H9 (cell line): Measurements from ENCODE around the gene PEX14. TPM values are rescaled to one million over a fixed set of nuclear protein-coding genes. Genes with fewer than 3 reads are reported as not detected.

Experiments used
- DNase-seq: peaks from one replicate; pipeline ENCODE4 v3.0.0-alpha.2; 2017
- H2AFZ ChIP-seq: one replicate; pipeline ENCODE4 v1.6.1; 2013; ENCODE audit warnings: mild to moderate bottlenecking, low read length, control low read depth, moderate library complexity
- H2AK5ac ChIP-seq: 2 replicates; pipeline ENCODE4 v1.6.1; 2013; ENCODE audit warnings: low read length, control low read depth, mixed read lengths; ENCODE audit not compliant: insufficient read length
- H2BK120ac ChIP-seq: one replicate; pipeline ENCODE4 v1.6.1; 2013; ENCODE audit warnings: low read depth, mild to moderate bottlenecking, low read length, control low read depth, inconsistent platforms; ENCODE audit not compliant: poor library complexity, severe bottlenecking
- H2BK12ac ChIP-seq: 2 replicates; pipeline ENCODE4 v1.6.1; 2013; ENCODE audit warnings: low read length, control low read depth, mixed read lengths, low read depth; ENCODE audit not compliant: insufficient read length
- H2BK15ac ChIP-seq: 2 replicates; pipeline ENCODE4 v1.6.1; 2013; ENCODE audit warnings: low read depth, low read length, control low read depth
- H2BK20ac ChIP-seq: one replicate; pipeline ENCODE4 v1.6.1; 2013; ENCODE audit warnings: low read depth, mild to moderate bottlenecking, low read length, control low read depth, inconsistent platforms; ENCODE audit not compliant: poor library complexity, severe bottlenecking
- H2BK5ac ChIP-seq: 2 replicates; pipeline ENCODE4 v1.6.1; 2013; ENCODE audit warnings: low read length, control low read depth, mixed read lengths; ENCODE audit not compliant: insufficient read length
- H3K14ac ChIP-seq: 2 replicates; pipeline ENCODE4 v1.6.1; 2013; ENCODE audit warnings: low read length, control low read depth; ENCODE audit not compliant: insufficient read depth
- H3K18ac ChIP-seq: 2 replicates; pipeline ENCODE4 v1.6.1; 2013; ENCODE audit warnings: low read depth, mild to moderate bottlenecking, mixed read lengths, low read length, control low read depth; ENCODE audit not compliant: insufficient read length
- H3K23ac ChIP-seq: 2 replicates; pipeline ENCODE4 v1.6.1; 2013; ENCODE audit warnings: low read length, control low read depth, mixed read lengths, low read depth; ENCODE audit not compliant: insufficient read length
- H3K23me2 ChIP-seq: 2 replicates; pipeline ENCODE4 v1.6.1; 2013; ENCODE audit warnings: low read depth, mild to moderate bottlenecking, mixed read lengths, low read length, control low read depth; ENCODE audit not compliant: insufficient read length, poor library complexity, severe bottlenecking
- H3K27ac ChIP-seq: 2 replicates; pipeline ENCODE4 v1.5.1; 2013; ENCODE audit warnings: low read length, control low read depth, mixed read lengths, low read depth; ENCODE audit not compliant: insufficient read length
- H3K27me3 ChIP-seq: 2 replicates; pipeline ENCODE4 v1.6.1; 2013; ENCODE audit warnings: low read length, control low read depth, inconsistent platforms; ENCODE audit not compliant: insufficient read depth
- H3K4ac ChIP-seq: 2 replicates; pipeline ENCODE4 v1.6.1; 2013; ENCODE audit warnings: low read depth, mild to moderate bottlenecking, control low read depth, inconsistent platforms, low read length, moderate library complexity
- H3K4me1 ChIP-seq: 2 replicates; pipeline ENCODE4 v1.6.1; 2013; ENCODE audit warnings: low read length, control low read depth, inconsistent platforms; ENCODE audit not compliant: insufficient read depth
- H3K4me2 ChIP-seq: 2 replicates; pipeline ENCODE4 v1.6.1; 2013; ENCODE audit warnings: low read length, control low read depth, mixed read lengths; ENCODE audit not compliant: insufficient read length, insufficient read depth
- H3K56ac ChIP-seq: 2 replicates; pipeline ENCODE4 v1.6.1; 2013; ENCODE audit warnings: low read depth, mild to moderate bottlenecking, mixed read lengths, low read length, control low read depth; ENCODE audit not compliant: insufficient read length
- H3K79me1 ChIP-seq: 2 replicates; pipeline ENCODE4 v1.6.1; 2013; ENCODE audit warnings: low read depth, mild to moderate bottlenecking, moderate library complexity, low read length, control low read depth, inconsistent platforms; ENCODE audit not compliant: insufficient read depth, poor library complexity, severe bottlenecking
- H3K79me2 ChIP-seq: 2 replicates; pipeline ENCODE4 v1.6.1; 2013; ENCODE audit warnings: low read length, control low read depth, inconsistent platforms; ENCODE audit not compliant: insufficient read depth
- H3K9ac ChIP-seq: 2 replicates; pipeline ENCODE4 v1.6.1; 2013; ENCODE audit warnings: low read length, control low read depth, mixed read lengths; ENCODE audit not compliant: insufficient read length; ENCODE audit errors: extremely low read depth
- H3K9me3 ChIP-seq: one replicate; pipeline ENCODE4 v1.6.1; 2013; ENCODE audit warnings: low read depth, low read length, inconsistent platforms; ENCODE audit not compliant: control insufficient read depth
- H3T11ph ChIP-seq: one replicate; pipeline ENCODE4 v1.6.1; 2013; ENCODE audit warnings: mild to moderate bottlenecking, low read length, control low read depth, inconsistent platforms
- H4K20me1 ChIP-seq: one replicate; pipeline ENCODE4 v1.6.1; 2013; ENCODE audit not compliant: control insufficient read depth, insufficient read length, insufficient read depth
- H4K5ac ChIP-seq: 2 replicates; pipeline ENCODE4 v1.6.1; 2013; ENCODE audit warnings: low read depth, mild to moderate bottlenecking, mixed read lengths, low read length, control low read depth; ENCODE audit not compliant: insufficient read length
- H4K8ac ChIP-seq: replicated peaks from 2 replicates; pipeline ENCODE4 v1.6.1; 2013; ENCODE audit warnings: low read length, control low read depth, mixed read lengths, low read depth; ENCODE audit not compliant: insufficient read length
- H4K91ac ChIP-seq: 2 replicates; pipeline ENCODE4 v1.6.1; 2013; ENCODE audit warnings: low read depth, mild to moderate bottlenecking, moderate library complexity, mixed read lengths, low read length, control low read depth; ENCODE audit not compliant: insufficient read length
- H3K27ac Mint-ChIP-seq, 3 experiments: 2 replicates in 2 of 3; 3 replicates in 1 of 3; pipeline ENCODE4 v1.8.0; 2020 to 2021; ENCODE audit warnings: mixed read lengths in 3 of 3, mild to moderate bottlenecking in 1 of 3, moderate library complexity in 1 of 3
- H3K27me3 Mint-ChIP-seq: 2 replicates; pipeline ENCODE4 v1.8.0; 2021; ENCODE audit warnings: low read depth, mild to moderate bottlenecking, moderate library complexity, mixed read lengths
- H3K36me3 Mint-ChIP-seq, 3 experiments: 2 replicates in 2 of 3; 3 replicates in 1 of 3; pipeline ENCODE4 v1.8.0; 2020 to 2021; ENCODE audit warnings: low read depth in 3 of 3, mixed read lengths in 3 of 3; ENCODE audit not compliant: insufficient read depth in 1 of 3
- H3K4me1 Mint-ChIP-seq, 2 experiments: 2 replicates each; pipeline ENCODE4 v1.8.0; 2020; ENCODE audit warnings: mixed read lengths in 2 of 2
- H3K4me3 Mint-ChIP-seq, 2 experiments: 2 replicates in 1 of 2; 3 replicates in 1 of 2; pipeline ENCODE4 v1.8.0; 2020 to 2021; ENCODE audit warnings: mild to moderate bottlenecking in 2 of 2, mixed read lengths in 2 of 2, moderate library complexity in 1 of 2
- H3K9me3 Mint-ChIP-seq, 2 experiments: 2 replicates in 1 of 2; 3 replicates in 1 of 2; pipeline ENCODE4 v1.8.0; 2020; ENCODE audit warnings: mild to moderate bottlenecking in 2 of 2, mixed read lengths in 2 of 2, moderate library complexity in 1 of 2
- CTCF ChIP-seq: fragments of 200-600 bp; sonication (generic); conservative IDR thresholded peaks from 3 replicates; pipeline ENCODE4 v1.8.0; 2021; ENCODE audit warnings: antibody characterized with exemption, mild to moderate bottlenecking
- WGBS: extraction: QIAGEN DNeasy Blood & Tissue Kit; methylation state at CpG from one replicate; pipeline ENCODE4 v1.1.7; 2013; ENCODE audit warnings: missing lambda C conversion rate, low lambda C conversion rate, mixed read lengths; ENCODE audit not compliant: insufficient read length; ENCODE audit errors: extremely low coverage; 5-methylcytosine and 5-hydroxymethylcytosine counted together
- total RNA-seq: library from RNA; stranded (reverse); gene quantifications from 2 replicates; pipeline ENCODE4 v1.2.1, GENCODE V29; 2021

The PEX14 gene
- total RNA-seq, 1 experiment from 2014 or later = 23.9 TPM

- no peak overlapping the region for H3K14ac ChIP-seq
- H4K8ac ChIP-seq = no peak overlapping the region
- H3K4ac ChIP-seq = no peak overlapping the region
- H3K56ac ChIP-seq = no peak overlapping the region
- no peak overlapping the region for H2BK15ac ChIP-seq
- no peaks in the 10 kb centered on the region for H3K79me2 ChIP-seq
- H3K79me1 ChIP-seq = no peaks in the 10 kb centered on the region
- no peak overlapping the region for H3K27ac ChIP-seq
- TF ChIP-seq CTCF = no peak
- no peak overlapping the region for H3K9ac ChIP-seq
- H2AFZ ChIP-seq = no peak overlapping the region
- H3K27me3 ChIP-seq = no peaks in the 10 kb centered on the region
- H4K91ac ChIP-seq = no peak overlapping the region
- Mint-ChIP-seq H3K9me3 (no peaks in the 10 kb centered on the region), H3K4me3 (no peak overlapping the region), H3K36me3 (peaks cover 3 to 6% (median 5%) of the 10 kb centered on the region in 3 experiments; a peak in 3 of 7 replicates), H3K4me1 (peaks cover 24 to 40% of the 10 kb centered on the region in 2 experiments), H3K27me3 (no peaks in the 10 kb centered on the region), H3K27ac (peak overlapping the region; percentile 59 to 85 (median 82); a peak in 4 of 7 replicates)
- no peak overlapping the region for H3K23ac ChIP-seq
- no peaks in the 10 kb centered on the region for H3K23me2 ChIP-seq
- no peak overlapping the region for H2BK120ac ChIP-seq
- H2AK5ac ChIP-seq = no peak overlapping the region
- no peak overlapping the region for H2BK5ac ChIP-seq
- H3K18ac ChIP-seq = no peak overlapping the region
- no peak overlapping the region for H3K4me2 ChIP-seq
- no peak for DNase-seq
- H2BK12ac ChIP-seq = no peak overlapping the region
- H3T11ph ChIP-seq = no peak overlapping the region
- no peaks in the 10 kb centered on the region; the same call in 1 of the 2 replicates for H3K4me1 ChIP-seq
- no peaks in the 10 kb centered on the region for H4K20me1 ChIP-seq
- H3K9me3 ChIP-seq = no peaks in the 10 kb centered on the region
- WGBS = no CpG with 5 or more reads among the region's 13 CpGs
- H2BK20ac ChIP-seq = no peak overlapping the region
- no peak overlapping the region for H4K5ac ChIP-seq
These were observed 155.9 kb downstream of the PEX14 start for GRCh38 chr1:10630661-10631120.
